HFFc6 (cell line): ENCODE data around the gene PRKD1. TPM values are rescaled to one million over a fixed set of nuclear protein-coding genes. Genes with fewer than 3 reads are reported as not detected.
A peak's percentile ranks its signal among the peaks of the same experiment; 100 is the strongest.
"Not testable (repeated sequence)": the region's sequence is repeated elsewhere in the genome, so short reads cannot be mapped to it uniquely, and the experiment has no call there.

Experiments
- DNase-seq: peaks from one replicate; pipeline ENCODE4 v3.0.0-alpha.2; 2018
- H3K27ac Mint-ChIP-seq: 2 replicates; pipeline ENCODE4 v1.8.0; 2020; ENCODE audit warnings: mild to moderate bottlenecking, mixed read lengths
- H3K27me3 Mint-ChIP-seq: 2 replicates; pipeline ENCODE4 v1.8.0; 2021; ENCODE audit warnings: mild to moderate bottlenecking, moderate library complexity, mixed read lengths; ENCODE audit not compliant: insufficient read depth
- H3K36me3 Mint-ChIP-seq: 2 replicates; pipeline ENCODE4 v1.8.0; 2021; ENCODE audit warnings: low read depth, mixed read lengths
- H3K4me1 Mint-ChIP-seq: 2 replicates; pipeline ENCODE4 v1.8.0; 2020; ENCODE audit warnings: low read depth, mixed read lengths
- H3K4me3 Mint-ChIP-seq: 2 replicates; pipeline ENCODE4 v1.8.0; 2020; ENCODE audit warnings: mild to moderate bottlenecking, moderate library complexity, mixed read lengths
- H3K9me3 Mint-ChIP-seq: 2 replicates; pipeline ENCODE4 v1.8.0; 2020; ENCODE audit warnings: mild to moderate bottlenecking, mixed read lengths
- CTCF ChIP-seq: fragments of 200-600 bp; sonication (generic); IDR thresholded peaks from 2 replicates; pipeline ENCODE4 v1.5.0; 2021; ENCODE audit warnings: antibody characterized with exemption, mild to moderate bottlenecking
- total RNA-seq, 6 experiments: library from RNA; stranded (reverse); fragmentation: NEBNext Ultra II Directional; extraction: Animal tissue kit (Norgen Biotek cat#: 25700); gene quantifications; 2 replicates in 1 of 6; 3 replicates in 5 of 6; pipeline ENCODE4 v1.2.3, GENCODE V29; 2021

PRKD1 gene
- total RNA-seq, 6 experiments from 2014 or later, result 19.1 to 23.9 (median 21.7) TPM

GRCh38 chr14:29738056-29738455 lies 189.6 kb downstream of the PRKD1 start:
- Mint-ChIP-seq H3K36me3 (no peaks in the 10 kb centered on the region), H3K9me3 (no peaks in the 10 kb centered on the region), H3K27ac (no peak overlapping the region), H3K4me1 (peaks cover 20% of the 10 kb centered on the region), H3K4me3 (no peak overlapping the region), H3K27me3 (no peaks in the 10 kb centered on the region)
- DNase-seq, result no peak
- no peak for TF ChIP-seq CTCF

- Mint-ChIP-seq H3K4me3 (no peak overlapping the region), H3K27ac (no peak overlapping the region), H3K4me1 (peaks cover 6% of the 10 kb centered on the region; the same call in 1 of the 2 replicates), H3K27me3 (no peaks in the 10 kb centered on the region), H3K36me3 (no peaks in the 10 kb centered on the region), H3K9me3 (no peaks in the 10 kb centered on the region)
- no peak for TF ChIP-seq CTCF
- no peak for DNase-seq
Observed at GRCh38 chr14:29735459-29735858, 192.2 kb downstream of the PRKD1 start.

- no peaks in the 10 kb centered on the region for H3K9me3 Mint-ChIP-seq
- H3K27ac Mint-ChIP-seq, result no peak overlapping the region
- no peak overlapping the region for H3K4me3 Mint-ChIP-seq
- no peak for DNase-seq
- no peaks in the 10 kb centered on the region for H3K36me3 Mint-ChIP-seq
- H3K27me3 Mint-ChIP-seq, result no peaks in the 10 kb centered on the region
- H3K4me1 Mint-ChIP-seq, result peaks cover 6% of the 10 kb centered on the region; the same call in 1 of the 2 replicates
- TF ChIP-seq CTCF, result no peak
Observed at GRCh38 chr14:29734732-29735131, 192.9 kb downstream of the PRKD1 start.

GRCh38 chr14:29726560-29727331 lies 200.9 kb downstream of the PRKD1 start:
- peak; percentile 72 for DNase-seq
- peaks cover 40% of the 10 kb centered on the region for H3K4me1 Mint-ChIP-seq
- not testable (repeated sequence) for H3K36me3 Mint-ChIP-seq, H3K9me3 Mint-ChIP-seq, H3K27me3 Mint-ChIP-seq
- H3K4me3 Mint-ChIP-seq, result peak overlapping the region; percentile 64
- H3K27ac Mint-ChIP-seq, result peak overlapping the region; percentile 85

GRCh38 chr14:29724991-29725390 lies 202.7 kb downstream of the PRKD1 start:
- no peak overlapping the region for H3K4me3 Mint-ChIP-seq
- no peak overlapping the region for H3K27ac Mint-ChIP-seq
- DNase-seq, result no peak
- TF ChIP-seq CTCF, result no peak
- no peaks in the 10 kb centered on the region; the same call in 1 of the 2 replicates for H3K36me3 Mint-ChIP-seq
- no peaks in the 10 kb centered on the region; the same call in 1 of the 2 replicates for H3K27me3 Mint-ChIP-seq
- peaks cover 40% of the 10 kb centered on the region for H3K4me1 Mint-ChIP-seq
- no peaks in the 10 kb centered on the region for H3K9me3 Mint-ChIP-seq

- Mint-ChIP-seq H3K9me3 (no peaks in the 10 kb centered on the region), H3K4me1 (peaks cover 48% of the 10 kb centered on the region), H3K4me3 (no peak overlapping the region), H3K27ac (no peak overlapping the region), H3K36me3 (peaks cover 7% of the 10 kb centered on the region), H3K27me3 (no peaks in the 10 kb centered on the region; the same call in 1 of the 2 replicates)
- no peak for TF ChIP-seq CTCF
- DNase-seq, result no peak
Observed at GRCh38 chr14:29722831-29723230, 204.8 kb downstream of the PRKD1 start.
